Bronchial epithelial cell (primary cell): ENCODE results near the gene ENO2. TPM values are rescaled to one million over a fixed set of nuclear protein-coding genes. Genes with fewer than 3 reads are reported as not detected.

Source experiments
- DNase-seq: peaks from one replicate; pipeline ENCODE4 v3.0.0-alpha.2; 2010; ENCODE audit warnings: low read depth
- FAIRE-seq: peaks from 2 replicates; lab custom pipeline; 2011; peaks lifted over from hg19 to GRCh38; lab: Jason Lieb, UNC
- H3K27me3 ChIP-seq: 2 replicates; pipeline ENCODE4 v1.5.1; 2011; ENCODE audit warnings: low read length; ENCODE audit not compliant: control insufficient read depth, insufficient read depth
- H3K36me3 ChIP-seq: 2 replicates; pipeline ENCODE4 v1.5.1; 2011; ENCODE audit warnings: low read length; ENCODE audit not compliant: control insufficient read depth, insufficient read depth
- H3K4me3 ChIP-seq: 2 replicates; pipeline ENCODE4 v1.5.1; 2011; ENCODE audit warnings: mild to moderate bottlenecking, low read depth, low read length, control low read depth
- CTCF ChIP-seq: IDR thresholded peaks from 2 replicates; pipeline ENCODE4 v1.5.1; 2011; ENCODE audit warnings: mild to moderate bottlenecking, moderate library complexity, low read length, control low read depth, inconsistent platforms; ENCODE audit not compliant: insufficient read depth, severe bottlenecking
- total RNA-seq: library from RNA; depleted of rRNA; stranded (reverse); fragments of >200 nt; gene quantifications from 2 replicates; pipeline ENCODE4 v1.2.1, GENCODE V29; 2014

The ENO2 gene
- total RNA-seq, 1 donor from 2014 or later = 9.0 TPM

GRCh38 chr12:6950401-6950801, 36.0 kb downstream of the ENO2 start:
- Histone ChIP-seq H3K4me3 (no peak overlapping the region), H3K36me3 (peaks cover 2% of the 10 kb centered on the region), H3K27me3 (no peaks in the 10 kb centered on the region)
- DNase-seq (no peak), FAIRE-seq (no peak)
- no peak for TF ChIP-seq CTCF

- H3K27me3 ChIP-seq = no peaks in the 10 kb centered on the region
- DNase-seq (no peak), FAIRE-seq (no peak)
- H3K4me3 ChIP-seq = no peak within 1 kb of the TSS
- peaks cover 2% of the 10 kb centered on the region for H3K36me3 ChIP-seq
- TF ChIP-seq CTCF = no peak
Measured at GRCh38 chr12:6950811-6951540, 36.6 kb downstream of the ENO2 start, which contains the start of gene PTPN6. Gene PTPN6 (plus strand): TSS chr12:6951356. CDS start chr12:6951513, 157 bp downstream.

GRCh38 chr12:6951551-6952120, 37.3 kb downstream of the ENO2 start:
- DNase-seq (no peak), FAIRE-seq (no peak)
- H3K27me3 ChIP-seq = no peaks in the 10 kb centered on the region
- no peak for TF ChIP-seq CTCF
- no peak overlapping the region for H3K4me3 ChIP-seq
- peaks cover 4% of the 10 kb centered on the region for H3K36me3 ChIP-seq

GRCh38 chr12:6952121-6952862, 37.9 kb downstream of the ENO2 start:
- Histone ChIP-seq H3K36me3 (peaks cover 6% of the 10 kb centered on the region), H3K27me3 (no peaks in the 10 kb centered on the region), H3K4me3 (no peak overlapping the region)
- no peak for DNase-seq
- FAIRE-seq = peak; percentile 52
- no peak for TF ChIP-seq CTCF

- Histone ChIP-seq H3K36me3 (peaks cover 6% of the 10 kb centered on the region), H3K27me3 (no peaks in the 10 kb centered on the region), H3K4me3 (no peak overlapping the region)
- DNase-seq (no peak), FAIRE-seq (no peak)
- TF ChIP-seq CTCF = no peak
Measured at GRCh38 chr12:6952863-6953441, 38.6 kb downstream of the ENO2 start.
